HG03066 (cell line): Measurements from ENCODE around the gene EML1.

Experiments used
- ATAC-seq: cut with Tn5 transposase; IDR thresholded peaks from one replicate; pipeline ENCODE4 v1.9.1; 2021; ENCODE audit warnings: low read depth; ENCODE audit not compliant: unreplicated experiment

Gene EML1

GRCh38 chr14:99889268-99889667 lies 96.1 kb downstream of the EML1 start:
- no peak for ATAC-seq

GRCh38 chr14:99891266-99891665 lies 98.1 kb downstream of the EML1 start:
- no peak for ATAC-seq

GRCh38 chr14:99891900-99892299 lies 98.7 kb downstream of the EML1 start:
- ATAC-seq, result no peak

- no peak for ATAC-seq
These were observed 99.2 kb downstream of the EML1 start for GRCh38 chr14:99892406-99892805.

- no peak for ATAC-seq
These were observed 103.1 kb downstream of the EML1 start for GRCh38 chr14:99896361-99896760.

GRCh38 chr14:99899578-99900178 lies 106.5 kb downstream of the EML1 start:
- ATAC-seq, result no peak

GRCh38 chr14:99902925-99903324 lies 109.7 kb downstream of the EML1 start:
- no peak for ATAC-seq

- no peak for ATAC-seq
These were observed 111.3 kb downstream of the EML1 start for GRCh38 chr14:99904506-99904905.

GRCh38 chr14:99905121-99905520 lies 111.9 kb downstream of the EML1 start:
- ATAC-seq, result no peak

GRCh38 chr14:99907761-99908652 lies 114.8 kb downstream of the EML1 start:
- no peak for ATAC-seq

GRCh38 chr14:99908653-99909250 lies 115.5 kb downstream of the EML1 start:
- ATAC-seq, result no peak

GRCh38 chr14:99909513-99910064 lies 116.4 kb downstream of the EML1 start:
- ATAC-seq, result no peak

- no peak for ATAC-seq
These were observed 117.4 kb downstream of the EML1 start for GRCh38 chr14:99910337-99911309.

- no peak for ATAC-seq
These were observed 122.3 kb downstream of the EML1 start for GRCh38 chr14:99915305-99916090.

- ATAC-seq, result no peak
These were observed 122.8 kb downstream of the EML1 start for GRCh38 chr14:99916091-99916383.

GRCh38 chr14:99918781-99919180 lies 125.6 kb downstream of the EML1 start:
- ATAC-seq, result no peak

GRCh38 chr14:99921425-99921824 lies 128.2 kb downstream of the EML1 start:
- ATAC-seq, result no peak

- ATAC-seq, result no peak
These were observed 131.2 kb downstream of the EML1 start for GRCh38 chr14:99924379-99924778.

- ATAC-seq, result no peak
These were observed 132.3 kb downstream of the EML1 start for GRCh38 chr14:99925471-99925870.

- ATAC-seq, result no peak
These were observed 135.8 kb downstream of the EML1 start for GRCh38 chr14:99928963-99929362.
